Fibroblast of pulmonary artery (primary cell): Measurements from ENCODE around the gene MEFV.

Source experiments
- DNase-seq: peaks from one replicate; pipeline ENCODE4 v3.0.0-alpha.2; 2010; ENCODE audit warnings: low read depth
- H3K4me3 ChIP-seq: replicated peaks from 2 replicates; pipeline ENCODE4 v1.5.1; 2011; ENCODE audit warnings: low read depth, mild to moderate bottlenecking, control low read depth, low read length, moderate library complexity
- CTCF ChIP-seq: IDR thresholded peaks from 2 replicates; pipeline ENCODE4 v1.5.1; 2011; ENCODE audit warnings: mild to moderate bottlenecking, control low read depth, low read length, inconsistent platforms; ENCODE audit errors: missing control alignments

The MEFV gene

DNA sequence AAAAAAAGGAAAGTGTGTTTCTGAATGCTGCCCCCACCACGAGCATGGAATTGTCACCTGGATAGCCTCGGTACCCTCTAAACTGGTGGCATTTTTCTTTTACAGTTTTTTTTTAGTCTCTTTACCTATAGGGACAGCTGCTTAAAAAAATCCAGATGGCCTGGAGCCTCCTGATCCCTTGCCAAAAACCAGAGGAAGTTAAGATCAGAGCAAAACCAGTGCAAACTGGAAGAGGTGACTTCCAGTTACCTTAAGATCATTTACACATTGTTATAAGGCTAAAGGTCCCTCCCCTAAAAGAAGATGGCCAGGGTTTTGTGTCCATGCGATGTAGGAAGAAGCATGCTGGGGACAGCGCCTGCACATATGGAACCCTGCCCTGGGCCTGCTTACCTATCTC lies 3.5 kb downstream of the MEFV start:
- no peak for TF ChIP-seq CTCF
- H3K4me3 ChIP-seq, result no peak overlapping the region
- no peak for DNase-seq

DNA sequence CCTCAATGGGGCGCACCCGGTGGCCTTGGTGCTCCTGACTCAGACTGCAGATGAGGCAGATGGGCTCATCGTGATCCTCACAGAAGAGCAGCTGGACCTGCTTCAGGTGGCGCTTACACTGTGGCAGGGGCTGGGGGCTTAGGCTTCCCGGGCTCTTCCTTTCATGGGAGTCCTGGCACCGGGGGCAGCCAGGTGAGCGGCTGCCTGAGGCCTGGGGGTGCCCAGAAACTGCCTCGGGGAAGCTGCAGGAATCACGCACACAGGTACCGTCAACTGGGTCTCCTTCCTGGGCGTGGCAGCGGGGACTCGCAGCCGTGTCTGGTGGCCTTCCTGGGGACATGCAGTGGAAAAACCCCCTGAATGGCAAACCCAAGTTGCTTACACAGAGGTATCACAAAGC lies 7.0 kb downstream of the MEFV start:
- DNase-seq, result no peak
- H3K4me3 ChIP-seq, result no peak overlapping the region
- TF ChIP-seq CTCF, result no peak

DNA sequence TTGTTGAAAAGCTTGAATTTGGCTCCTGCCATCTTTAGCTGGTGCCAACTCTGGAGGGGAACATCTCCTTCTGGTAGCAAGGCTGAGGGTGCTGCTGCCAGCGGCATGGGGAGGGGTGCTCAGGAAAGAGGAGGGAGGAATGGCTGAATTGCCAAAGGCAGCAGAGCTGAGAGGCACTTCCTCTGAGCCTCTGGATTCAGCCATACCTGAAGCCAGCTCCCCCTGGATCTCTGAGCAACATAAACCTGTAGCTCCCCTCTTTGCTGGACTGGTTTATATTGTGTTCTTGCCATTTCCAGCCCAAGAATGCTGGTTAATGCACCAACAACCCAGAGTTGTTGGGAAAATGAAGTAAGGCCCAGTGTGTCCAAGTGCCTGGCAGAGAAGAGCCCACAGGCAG lies 7.4 kb downstream of the MEFV start:
- DNase-seq, result no peak
- no peak for TF ChIP-seq CTCF
- H3K4me3 ChIP-seq, result no peak overlapping the region

DNA sequence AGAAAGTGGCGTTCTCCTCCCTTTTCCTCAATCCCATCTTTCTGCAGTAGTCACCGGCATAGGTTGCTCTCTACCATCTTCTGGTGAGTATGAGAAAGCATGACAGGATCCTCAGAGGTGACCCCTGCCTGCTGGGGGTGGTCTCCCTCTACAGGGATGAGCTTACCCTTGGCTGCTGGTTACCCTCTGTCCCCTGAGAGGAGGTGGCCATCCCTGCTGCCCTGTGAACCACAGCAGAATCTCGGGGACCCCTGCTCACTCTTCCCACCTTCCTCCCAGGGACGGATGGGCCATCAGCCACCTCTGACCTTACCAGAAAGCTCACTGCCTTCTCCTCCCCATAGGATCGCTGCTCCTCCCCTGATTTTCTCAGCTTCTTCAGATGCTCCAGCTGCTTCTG lies 7.8 kb downstream of the MEFV start:
- H3K4me3 ChIP-seq, result no peak overlapping the region
- no peak for TF ChIP-seq CTCF
- DNase-seq, result no peak

DNA sequence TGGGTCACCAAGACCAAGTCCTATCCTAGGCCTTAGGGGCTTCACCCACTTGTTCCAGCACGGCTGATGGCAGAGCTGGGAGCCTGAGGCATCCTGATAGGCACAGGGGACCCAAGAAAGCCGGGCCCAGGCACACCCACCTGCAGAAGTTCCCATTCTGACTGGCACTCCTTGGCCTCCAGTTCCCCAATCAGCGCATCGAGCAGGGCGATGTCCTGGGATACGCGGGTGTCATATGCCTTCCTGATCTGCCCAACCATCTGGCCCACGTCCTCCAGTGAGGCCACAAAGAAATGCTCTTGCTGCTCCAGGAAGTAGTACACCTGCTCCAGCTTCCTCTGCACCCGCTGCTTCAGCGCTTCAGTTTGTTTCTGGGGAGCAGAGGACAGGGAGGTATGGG lies 9.6 kb downstream of the MEFV start:
- H3K4me3 ChIP-seq, result no peak overlapping the region
- DNase-seq, result no peak
- TF ChIP-seq CTCF, result no peak

- no peak overlapping the region for H3K4me3 ChIP-seq
- no peak for DNase-seq
- TF ChIP-seq CTCF, result no peak
Observed at GRCh38 chr16:3246002-3246401, 10.4 kb downstream of the MEFV start.

DNA sequence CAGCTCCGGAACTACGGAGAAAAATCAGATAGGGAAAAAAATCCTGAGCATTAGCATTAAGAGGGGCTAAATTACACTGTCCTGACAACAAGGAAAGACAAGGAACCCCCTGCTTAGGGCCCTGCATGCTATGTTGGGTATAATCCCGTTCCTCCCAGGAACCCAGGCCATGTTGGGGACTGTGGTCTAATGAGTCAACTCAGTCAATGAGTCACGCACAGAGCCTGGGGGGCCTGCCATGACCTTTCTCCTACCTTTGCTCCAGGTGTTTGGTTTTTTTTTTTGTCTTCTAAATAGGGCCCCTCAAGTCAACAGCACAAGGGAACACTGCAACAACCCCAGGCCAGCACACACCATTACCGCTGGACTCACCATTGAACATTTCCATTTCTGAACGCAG lies 12.6 kb downstream of the MEFV start:
- DNase-seq, result no peak
- H3K4me3 ChIP-seq, result no peak overlapping the region
- TF ChIP-seq CTCF, result no peak
